Esophagus squamous epithelium (tissue), 4 donors: ENCODE results near the gene TPK1.

ENCODE experiments used
- CTCF ChIP-seq, 6 experiments: fragments of 450-650 bp in 4 of 6; fragments of 200-600 bp in 2 of 6; sonication (generic) in 2 of 6; IDR thresholded peaks; one replicate each; pipeline ENCODE4 v1.5.1; 2016 to 2019; ENCODE audit warnings: antibody characterized with exemption in 6 of 6, mild to moderate bottlenecking in 4 of 6, moderate library complexity in 4 of 6
- POLR2A ChIP-seq, 4 donors: fragments of 450-650 bp; IDR thresholded peaks; one replicate each; pipeline ENCODE4 v1.6.1; 2017; ENCODE audit warnings: antibody characterized with exemption in 4 of 4, mild to moderate bottlenecking in 4 of 4, moderate library complexity in 3 of 4

GRCh38 chr7:144579687-144580086, 256.2 kb downstream of the TPK1 start:
- TF ChIP-seq CTCF (IDR thresholded peaks at IDR 0.05) (no peak), POLR2A (IDR thresholded peaks at IDR 0.05) (no peak)
